Loucy (cell line): Measurements from ENCODE around the gene NEUROD1.

Source experiments
- EZH2phosphoT487 ChIP-seq: fragments of 200-600 bp; IDR thresholded peaks from 2 replicates; pipeline ENCODE4 v1.6.1; 2018; ENCODE audit warnings: antibody characterized with exemption, mild to moderate bottlenecking, moderate library complexity, borderline replicate concordance
- TF ChIP-seq, protein P1 (sequence below): fragments of 200-600 bp; sonication (generic); conservative IDR thresholded peaks from 2 replicates; pipeline ENCODE4 v1.5.1; 2014; ENCODE audit warnings: mild to moderate bottlenecking, antibody characterized with exemption, low read length

DNA sequence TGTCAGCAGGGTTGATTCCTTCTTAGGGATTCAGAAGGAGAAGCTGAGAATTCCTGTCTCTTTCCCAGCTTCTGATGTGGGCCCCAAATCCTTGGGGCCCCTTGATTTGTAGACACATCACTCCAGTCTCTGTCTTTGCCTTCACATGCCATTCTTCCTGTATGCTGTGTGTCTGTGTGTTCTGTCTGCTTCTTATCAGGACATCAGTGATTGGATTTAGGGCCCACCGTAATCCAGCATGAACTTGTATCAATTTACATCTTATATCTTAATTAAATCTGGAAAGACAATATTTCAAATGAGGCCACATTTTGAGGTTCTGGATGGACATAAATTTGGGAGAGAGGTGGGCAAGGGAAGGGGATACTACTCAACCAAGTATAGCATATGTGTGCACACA is 9.7 kb downstream of the NEUROD1 start:
- TF ChIP-seq, protein P1, sequence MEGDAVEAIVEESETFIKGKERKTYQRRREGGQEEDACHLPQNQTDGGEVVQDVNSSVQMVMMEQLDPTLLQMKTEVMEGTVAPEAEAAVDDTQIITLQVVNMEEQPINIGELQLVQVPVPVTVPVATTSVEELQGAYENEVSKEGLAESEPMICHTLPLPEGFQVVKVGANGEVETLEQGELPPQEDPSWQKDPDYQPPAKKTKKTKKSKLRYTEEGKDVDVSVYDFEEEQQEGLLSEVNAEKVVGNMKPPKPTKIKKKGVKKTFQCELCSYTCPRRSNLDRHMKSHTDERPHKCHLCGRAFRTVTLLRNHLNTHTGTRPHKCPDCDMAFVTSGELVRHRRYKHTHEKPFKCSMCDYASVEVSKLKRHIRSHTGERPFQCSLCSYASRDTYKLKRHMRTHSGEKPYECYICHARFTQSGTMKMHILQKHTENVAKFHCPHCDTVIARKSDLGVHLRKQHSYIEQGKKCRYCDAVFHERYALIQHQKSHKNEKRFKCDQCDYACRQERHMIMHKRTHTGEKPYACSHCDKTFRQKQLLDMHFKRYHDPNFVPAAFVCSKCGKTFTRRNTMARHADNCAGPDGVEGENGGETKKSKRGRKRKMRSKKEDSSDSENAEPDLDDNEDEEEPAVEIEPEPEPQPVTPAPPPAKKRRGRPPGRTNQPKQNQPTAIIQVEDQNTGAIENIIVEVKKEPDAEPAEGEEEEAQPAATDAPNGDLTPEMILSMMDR = no peak
- TF ChIP-seq EZH2phosphoT487 = no peak
